Calu3 (cell line): ENCODE results near the gene TEX261. TPM values are rescaled to one million over a fixed set of nuclear protein-coding genes. Genes with fewer than 3 reads are reported as not detected.

Source experiments
- BruUV-seq: library from RNA; stranded (reverse); fragments of 400-500 nt; replicated peaks from 2 replicates; lab custom pipeline; 2021; lab: Mats Ljungman, UMichigan
- CTCF ChIA-PET: fragments of 300-600 bp; sonication (Branson Sonifier 250); formaldehyde crosslinking; loops from one replicate; lab custom pipeline; 2022; ENCODE audit warnings: antibody characterized with exemption; lab: Charles Lee
- DNase-seq: peaks from one replicate; pipeline ENCODE4 v3.0.0; 2022
- H3K27ac Mint-ChIP-seq: one replicate; pipeline ENCODE4 v1.8.0; 2022; ENCODE audit warnings: mixed read lengths; ENCODE audit not compliant: unreplicated experiment
- H3K27me3 Mint-ChIP-seq: one replicate; pipeline ENCODE4 v1.8.0; 2022; ENCODE audit warnings: mixed read lengths; ENCODE audit not compliant: unreplicated experiment
- H3K36me3 Mint-ChIP-seq: one replicate; pipeline ENCODE4 v1.8.0; 2022; ENCODE audit warnings: mild to moderate bottlenecking, moderate library complexity, mixed read lengths; ENCODE audit not compliant: insufficient read depth, unreplicated experiment
- H3K4me1 Mint-ChIP-seq: one replicate; pipeline ENCODE4 v1.8.0; 2022; ENCODE audit warnings: mild to moderate bottlenecking, low read depth, mixed read lengths; ENCODE audit not compliant: unreplicated experiment
- H3K4me3 Mint-ChIP-seq: one replicate; pipeline ENCODE4 v1.8.0; 2022; ENCODE audit warnings: mild to moderate bottlenecking, low read depth, moderate library complexity, mixed read lengths; ENCODE audit not compliant: unreplicated experiment
- H3K9me3 Mint-ChIP-seq: one replicate; pipeline ENCODE4 v1.8.0; 2022; ENCODE audit warnings: low read depth, mixed read lengths; ENCODE audit not compliant: unreplicated experiment
- intact Hi-C: fragments of 100-400 bp; cut with micrococcal nuclease; formaldehyde crosslinking; loops from one replicate; pipeline ENCODE4 v1.10.0; 2022; ENCODE audit not compliant: unreplicated experiment
- total RNA-seq: library from RNA; stranded (reverse); gene quantifications from 2 replicates; pipeline ENCODE4 v1.2.3, GENCODE V29; 2022
- TF ChIP-seq, protein P1 (sequence below): fragments of 200-600 bp; IDR thresholded peaks from one replicate; pipeline ENCODE4 v1.8.0; 2022; ENCODE audit warnings: antibody characterized with exemption; ENCODE audit not compliant: unreplicated experiment

The TEX261 gene
- total RNA-seq, 1 experiment from 2014 or later = 61.2 TPM

DNA sequence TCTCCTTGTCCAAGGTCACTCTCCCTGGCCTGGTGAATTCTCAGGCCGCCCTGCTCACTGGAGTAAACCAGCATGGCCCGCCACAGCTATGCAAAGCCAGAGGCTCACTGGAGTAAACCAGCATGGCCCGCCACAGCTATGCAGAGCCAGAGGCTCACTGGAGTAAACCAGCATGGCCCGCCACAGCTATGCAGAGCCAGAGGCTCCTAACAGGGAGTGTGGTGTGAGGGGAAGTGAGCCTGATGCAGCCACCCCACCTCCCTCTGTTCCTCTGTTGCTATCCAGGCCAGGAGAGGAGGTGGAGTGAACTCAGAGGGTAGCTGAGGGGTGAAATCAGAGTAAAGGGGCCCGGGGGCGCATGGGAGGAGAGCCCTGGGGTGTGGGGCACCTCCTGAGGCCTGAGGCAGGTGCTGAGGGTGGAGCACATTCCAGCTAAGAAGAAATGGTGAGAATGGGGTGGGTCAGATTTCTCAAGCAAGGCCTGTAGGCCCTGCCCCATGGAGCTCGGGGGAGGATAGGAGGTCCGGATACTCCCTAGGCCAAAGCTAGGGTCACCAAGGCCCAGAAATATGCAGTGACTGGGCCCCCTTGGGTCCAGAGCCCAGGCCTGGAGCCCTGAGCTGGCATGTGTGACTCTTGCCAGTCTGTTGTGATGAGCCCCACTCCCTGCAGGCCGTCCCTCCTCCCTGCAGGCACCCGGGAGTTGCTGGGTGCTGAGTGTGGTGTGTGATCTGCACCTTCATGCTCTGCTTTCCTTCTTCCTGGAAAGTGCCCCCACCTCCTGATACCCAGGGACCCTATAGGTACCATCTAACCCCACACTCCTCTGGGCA lies 57.5 kb downstream of the TEX261 start:
- H3K27ac Mint-ChIP-seq = no peak overlapping the region
- no peaks in the 10 kb centered on the region for H3K4me1 Mint-ChIP-seq
- H3K4me3 Mint-ChIP-seq = no peak overlapping the region
- CTCF ChIA-PET = no interaction called here
- peaks cover 80% of the 10 kb centered on the region for H3K27me3 Mint-ChIP-seq
- no peak for DNase-seq
- no TSS peak for BruUV-seq
- no peaks in the 10 kb centered on the region for H3K36me3 Mint-ChIP-seq
- H3K9me3 Mint-ChIP-seq = no peaks in the 10 kb centered on the region
- intact Hi-C loops = no loop called here
- TF ChIP-seq, protein P1, sequence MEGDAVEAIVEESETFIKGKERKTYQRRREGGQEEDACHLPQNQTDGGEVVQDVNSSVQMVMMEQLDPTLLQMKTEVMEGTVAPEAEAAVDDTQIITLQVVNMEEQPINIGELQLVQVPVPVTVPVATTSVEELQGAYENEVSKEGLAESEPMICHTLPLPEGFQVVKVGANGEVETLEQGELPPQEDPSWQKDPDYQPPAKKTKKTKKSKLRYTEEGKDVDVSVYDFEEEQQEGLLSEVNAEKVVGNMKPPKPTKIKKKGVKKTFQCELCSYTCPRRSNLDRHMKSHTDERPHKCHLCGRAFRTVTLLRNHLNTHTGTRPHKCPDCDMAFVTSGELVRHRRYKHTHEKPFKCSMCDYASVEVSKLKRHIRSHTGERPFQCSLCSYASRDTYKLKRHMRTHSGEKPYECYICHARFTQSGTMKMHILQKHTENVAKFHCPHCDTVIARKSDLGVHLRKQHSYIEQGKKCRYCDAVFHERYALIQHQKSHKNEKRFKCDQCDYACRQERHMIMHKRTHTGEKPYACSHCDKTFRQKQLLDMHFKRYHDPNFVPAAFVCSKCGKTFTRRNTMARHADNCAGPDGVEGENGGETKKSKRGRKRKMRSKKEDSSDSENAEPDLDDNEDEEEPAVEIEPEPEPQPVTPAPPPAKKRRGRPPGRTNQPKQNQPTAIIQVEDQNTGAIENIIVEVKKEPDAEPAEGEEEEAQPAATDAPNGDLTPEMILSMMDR = no peak

DNA sequence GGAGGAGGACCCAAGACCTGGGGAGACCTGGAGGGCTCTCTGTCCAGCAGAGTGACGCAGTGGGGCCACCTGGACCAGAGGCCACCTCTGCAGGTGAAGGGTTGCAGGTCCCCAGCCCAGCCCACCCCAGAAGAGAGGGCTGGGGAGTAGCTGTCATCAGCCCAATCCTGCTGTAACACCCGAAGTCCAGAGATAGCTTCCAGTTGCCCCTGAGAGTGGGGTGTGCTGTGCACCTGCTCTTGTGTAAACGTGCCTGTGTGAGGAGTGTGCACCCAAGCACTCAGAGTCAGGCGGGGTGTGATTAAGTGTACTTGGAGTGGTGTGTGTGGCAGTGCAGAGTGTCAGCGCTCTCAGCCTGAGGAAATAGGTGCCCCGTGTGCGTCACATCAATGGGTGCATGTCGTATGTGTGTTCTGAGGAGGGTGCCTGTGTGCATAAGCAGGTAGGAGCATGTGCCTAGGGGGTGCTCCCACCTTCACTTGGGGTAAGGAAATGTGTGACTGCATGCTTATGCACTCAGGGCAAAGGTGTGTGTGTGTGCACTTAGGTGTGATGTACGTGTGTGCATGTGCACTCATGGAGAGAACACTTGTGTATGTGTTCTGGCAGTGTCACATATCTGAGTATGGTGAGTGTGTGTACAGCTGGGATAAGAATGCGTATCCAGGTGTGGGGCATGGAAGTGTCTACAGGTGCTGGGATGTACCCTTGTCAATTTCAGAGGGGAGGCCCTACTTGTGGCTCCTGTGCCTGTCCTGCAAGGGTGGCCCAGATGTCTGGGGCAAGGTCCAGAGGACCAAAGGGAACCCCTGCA lies 58.3 kb downstream of the TEX261 start:
- no TSS peak for BruUV-seq
- DNase-seq = no peak
- Mint-ChIP-seq H3K36me3 (no peaks in the 10 kb centered on the region), H3K27ac (no peak overlapping the region), H3K4me3 (no peak overlapping the region), H3K9me3 (no peaks in the 10 kb centered on the region), H3K4me1 (no peaks in the 10 kb centered on the region), H3K27me3 (peaks cover 79% of the 10 kb centered on the region)
- CTCF ChIA-PET = interaction anchor here (0.6 to 0.7 kb wide), 2 partner anchors 24 to 67 kb away, joined by 3 to 4 read pairs; no protein-coding TSS in a partner anchor
- intact Hi-C loops = no loop called here
- TF ChIP-seq, protein P1 = no peak

Other genes with a start within 250 kb of the TEX261 start
- gene ADD2, start 226.7 kb downstream of the TEX261 start, total RNA-seq = 0.14 TPM in 1 of 2 replicates, not detected in the other
- not detected in 2 replicates for gene FIGLA, start 204.2 kb downstream of the TEX261 start, total RNA-seq
- not detected in 2 replicates for gene CLEC4F, start 174.3 kb downstream of the TEX261 start, total RNA-seq
- gene CD207, start 159.1 kb downstream of the TEX261 start, total RNA-seq = not detected in 2 replicates
- gene VAX2, start 94.3 kb downstream of the TEX261 start, total RNA-seq = not detected in 2 replicates
- gene ATP6V1B1, start 59.0 kb downstream of the TEX261 start, total RNA-seq = not detected in 2 replicates
- gene ANKRD53, start 16.2 kb downstream of the TEX261 start, total RNA-seq = not detected in 2 replicates
- gene NAGK, start 73.8 kb upstream of the TEX261 start, total RNA-seq = 63.2 and 75.0 TPM in 2 replicates
- gene MCEE, start 135.4 kb upstream of the TEX261 start, total RNA-seq = 16.2 and 18.7 TPM in 2 replicates
- 54.7 and 67.8 TPM in 2 replicates for gene MPHOSPH10, start 135.8 kb upstream of the TEX261 start, total RNA-seq
- 3.6 and 4.0 TPM in 2 replicates for gene PAIP2B, start 232.2 kb upstream of the TEX261 start, total RNA-seq